AG10803 (cell line): Measurements from ENCODE around the gene CSRNP3.

Experiments
- DNase-seq: peaks from one replicate; pipeline ENCODE4 v3.0.0; 2010; ENCODE audit warnings: low read depth
- H3K4me3 ChIP-seq: 2 replicates; pipeline ENCODE4 v1.5.1; 2011; ENCODE audit warnings: mild to moderate bottlenecking, low read length, control low read depth
- CTCF ChIP-seq: conservative IDR thresholded peaks from 2 replicates; pipeline ENCODE4 v1.5.1; 2011; ENCODE audit warnings: mild to moderate bottlenecking, low read length, control low read depth, inconsistent platforms

CSRNP3 gene

GRCh38 chr2:165533331-165533730 is 63.8 kb downstream of the CSRNP3 start:
- TF ChIP-seq CTCF: no peak

GRCh38 chr2:165535471-165535870 is 66.0 kb downstream of the CSRNP3 start:
- peak; percentile 2 for DNase-seq
- TF ChIP-seq CTCF: no peak
- no peak overlapping the region for H3K4me3 ChIP-seq

More at GRCh38 chr2:165533331-165533730, 63.8 kb downstream of the CSRNP3 start:
- no peak overlapping the region for H3K4me3 ChIP-seq
- DNase-seq: no peak

GRCh38 chr2:165536851-165537499 is 67.5 kb downstream of the CSRNP3 start:
- DNase-seq: no peak
- TF ChIP-seq CTCF: no peak

GRCh38 chr2:165539985-165540384 is 70.5 kb downstream of the CSRNP3 start:
- no peak for DNase-seq
- no peak for TF ChIP-seq CTCF
- no peak overlapping the region for H3K4me3 ChIP-seq

More at GRCh38 chr2:165536851-165537499, 67.5 kb downstream of the CSRNP3 start:
- H3K4me3 ChIP-seq: no peak overlapping the region

GRCh38 chr2:165544897-165545296 is 75.4 kb downstream of the CSRNP3 start:
- no peak for TF ChIP-seq CTCF
- DNase-seq: no peak
- no peak overlapping the region for H3K4me3 ChIP-seq

- no peak for DNase-seq
- no peak for TF ChIP-seq CTCF
- H3K4me3 ChIP-seq: no peak overlapping the region
Measured at GRCh38 chr2:165547900-165548299, 78.4 kb downstream of the CSRNP3 start.

- no peak overlapping the region for H3K4me3 ChIP-seq
- no peak for TF ChIP-seq CTCF
- DNase-seq: no peak
Measured at GRCh38 chr2:165549619-165550018, 80.1 kb downstream of the CSRNP3 start.
